Measurements from ENCODE around the gene ATRAID.

DNA sequence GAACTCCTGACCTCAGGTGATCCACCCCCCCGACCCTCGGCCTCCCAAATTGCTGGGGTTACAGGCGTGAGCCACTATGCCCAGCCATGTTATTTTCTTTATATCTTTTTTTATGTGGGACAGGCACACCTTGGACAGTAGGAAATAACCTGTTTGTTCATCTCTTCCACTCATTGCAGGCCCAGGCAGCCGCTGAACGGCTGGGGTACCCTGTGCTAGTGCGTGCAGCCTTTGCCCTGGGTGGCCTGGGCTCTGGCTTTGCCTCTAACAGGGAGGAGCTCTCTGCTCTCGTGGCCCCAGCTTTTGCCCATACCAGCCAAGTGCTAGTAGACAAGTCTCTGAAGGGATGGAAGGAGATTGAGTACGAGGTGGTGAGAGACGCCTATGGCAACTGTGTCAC, 13.7 kb downstream of the ATRAID start:
- TF ChIP-seq CTCF (conservative IDR thresholded peaks at IDR 0.05 in 1 of 2, IDR thresholded peaks at IDR 0.05 in 1 of 2; ENCODE audit: low read depth in 1 of 2, low read length in 2 of 2) (no peak), EZH2 (IDR thresholded peaks at IDR 0.05; ENCODE audit: low read length, missing control alignments) (no peak)

All from fibroblast of lung (primary cell).